CD4-positive, alpha-beta memory T cell (primary cell): Measurements from ENCODE around the gene FGFRL1. TPM values are rescaled to one million over a fixed set of nuclear protein-coding genes. Genes with fewer than 3 reads are reported as not detected.
"Not testable (repeated sequence)": the region's sequence is repeated elsewhere in the genome, so short reads cannot be mapped to it uniquely, and the experiment has no call there.

Experiments used
- CTCF ChIA-PET: fragments of 350-600 bp; sonication (Branson Sonifier 250); formaldehyde crosslinking; loops from one replicate; lab custom pipeline; 2021; ENCODE audit warnings: inconsistent platforms; ENCODE audit not compliant: partially characterized antibody; lab: Charles Lee
- POLR2A ChIA-PET: fragments of 350-600 bp; sonication (Branson Sonifier 250); formaldehyde crosslinking; loops from one replicate; lab custom pipeline; 2021; ENCODE audit not compliant: partially characterized antibody; lab: Charles Lee
- DNase-seq, 5 donors: peaks; one replicate each; pipeline versions ENCODE4 v3.0.0 to v3.0.0-alpha.2; 2020 to 2022; ENCODE audit warnings: mixed read lengths in 1 of 5
- H3K27ac ChIP-seq: one replicate; pipeline ENCODE4 v1.7.0; 2013; ENCODE audit warnings: low read depth, low read length
- H3K27me3 ChIP-seq: 2 replicates; pipeline ENCODE4 v1.7.0; 2013; ENCODE audit warnings: mild to moderate bottlenecking, low read length, moderate library complexity; ENCODE audit not compliant: insufficient read depth
- H3K36me3 ChIP-seq: 2 replicates; pipeline ENCODE4 v1.7.0; 2013; ENCODE audit warnings: mild to moderate bottlenecking, low read length, moderate library complexity; ENCODE audit not compliant: insufficient read depth
- H3K4me1 ChIP-seq: 2 replicates; pipeline ENCODE4 v1.7.0; 2013; ENCODE audit warnings: mild to moderate bottlenecking, low read length, moderate library complexity; ENCODE audit not compliant: insufficient read depth
- H3K4me3 ChIP-seq, 2 donors: one replicate each; pipeline ENCODE4 v1.7.0; 2013; ENCODE audit warnings: low read length in 2 of 2, mild to moderate bottlenecking in 1 of 2
- H3K9me3 ChIP-seq, 2 donors: one replicate each; pipeline ENCODE4 v1.7.0; 2013; ENCODE audit warnings: low read length in 2 of 2, control low read depth in 1 of 2; ENCODE audit not compliant: control insufficient read depth in 1 of 2
- H3K27ac Mint-ChIP-seq, 7 donors: one replicate each; pipeline ENCODE4 v1.8.0; 2020 to 2021; ENCODE audit warnings: mixed read lengths in 7 of 7, mild to moderate bottlenecking in 6 of 7, inconsistent platforms in 3 of 7, moderate library complexity in 3 of 7
- H3K27me3 Mint-ChIP-seq, 2 donors: one replicate each; pipeline ENCODE4 v1.8.0; 2020 to 2021; ENCODE audit warnings: mixed read lengths in 2 of 2
- H3K36me3 Mint-ChIP-seq, 2 donors: one replicate each; pipeline ENCODE4 v1.8.0; 2020 to 2021; ENCODE audit warnings: mixed read lengths in 2 of 2, inconsistent platforms in 1 of 2, mild to moderate bottlenecking in 1 of 2
- H3K4me1 Mint-ChIP-seq, 4 donors: one replicate each; pipeline ENCODE4 v1.8.0; 2020 to 2021; ENCODE audit warnings: mixed read lengths in 4 of 4, mild to moderate bottlenecking in 1 of 4
- H3K4me3 Mint-ChIP-seq, 8 donors: one replicate each; pipeline ENCODE4 v1.8.0; 2020 to 2021; ENCODE audit warnings: mixed read lengths in 8 of 8, mild to moderate bottlenecking in 7 of 8, moderate library complexity in 6 of 8, inconsistent platforms in 3 of 8
- H3K9me3 Mint-ChIP-seq, 8 donors: one replicate each; pipeline ENCODE4 v1.8.0; 2020 to 2021; ENCODE audit warnings: mixed read lengths in 8 of 8, mild to moderate bottlenecking in 5 of 8, inconsistent platforms in 3 of 8, moderate library complexity in 1 of 8
- intact Hi-C: fragments of 100-400 bp; cut with micrococcal nuclease; formaldehyde crosslinking; loops from one replicate; pipeline ENCODE4 v1.15.1; 2023
- polyA plus RNA-seq, 2 donors: library from polyadenylated mRNA; unstranded; fragments of 300-500 nt; fragmentation: Illumina TruSeq; gene quantifications; one replicate each; pipeline ENCODE4 v1.2.3, GENCODE V29; 2021
- total RNA-seq, 2 experiments: library from RNA; stranded (reverse); gene quantifications; one replicate each; pipeline ENCODE4 v1.2.3, GENCODE V29; 2021

FGFRL1 gene
- total and polyA plus RNA-seq, 4 experiments from 2014 or later = 0.64 to 22.4 (median 12.3) TPM

DNA sequence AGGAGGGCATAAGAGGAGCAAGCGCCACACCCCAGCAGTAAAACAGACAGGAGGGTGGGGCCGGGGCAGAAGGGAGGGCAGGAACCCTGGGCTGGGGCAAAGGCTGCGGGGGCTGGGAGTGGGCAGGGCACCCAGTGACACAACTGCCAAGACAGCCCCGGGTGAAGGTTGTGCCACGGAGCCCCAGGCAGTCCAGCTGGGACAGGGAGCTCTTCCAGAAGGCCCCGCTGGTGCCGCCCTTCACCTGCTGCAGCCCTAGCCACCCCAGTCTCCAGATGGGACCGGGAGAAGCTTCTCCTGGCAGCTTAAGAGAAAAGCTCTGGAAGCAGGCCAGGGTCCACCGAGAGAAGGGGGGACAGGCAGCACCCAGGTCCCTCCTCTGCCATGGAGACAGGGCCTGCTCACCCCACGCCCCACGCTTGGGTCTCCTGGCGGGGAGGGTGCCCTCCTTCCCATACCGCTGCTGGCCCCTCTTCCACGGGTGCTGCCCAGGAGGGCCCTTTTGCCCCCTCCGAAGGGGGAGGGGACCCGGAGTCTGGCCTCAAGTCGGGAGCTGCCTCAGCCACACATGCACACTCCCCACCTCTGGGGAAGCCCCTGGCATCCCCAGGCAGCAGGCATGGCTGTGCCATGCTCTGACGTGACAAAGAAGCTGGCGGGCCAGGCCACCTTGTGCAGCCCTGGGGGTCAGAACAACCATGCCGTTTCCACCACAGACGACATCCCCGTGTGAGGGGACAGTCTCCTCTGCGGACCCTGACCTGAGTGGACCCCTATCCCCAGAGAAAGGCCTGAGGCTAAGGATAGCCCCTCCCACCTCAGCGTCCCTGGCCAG is 39.5 kb upstream of the FGFRL1 start:
- no peak overlapping the region for H3K27ac ChIP-seq
- Mint-ChIP-seq H3K9me3 (no peaks in the 10 kb centered on the region), H3K4me1 (peaks cover 0 to 13% (median 3%) of the 10 kb centered on the region in 4 donors), H3K27ac (peak overlapping the region in 1 of 7 donors; percentile 42), H3K4me3 (peak overlapping the region in 5 of 8 donors; percentile 41 to 68 (median 43)), H3K27me3 (no peaks in the 10 kb centered on the region), H3K36me3 (no peaks in the 10 kb centered on the region)
- DNase-seq = no peak
- no peaks in the 10 kb centered on the region for H3K9me3 ChIP-seq
- no peaks in the 10 kb centered on the region for H3K27me3 ChIP-seq
- H3K4me1 ChIP-seq = peaks cover 24% of the 10 kb centered on the region
- CTCF ChIA-PET = interaction anchor here (1.0 kb wide), 1 partner anchor 230 kb away, joined by 3 read pairs; no protein-coding TSS in a partner anchor
- H3K36me3 ChIP-seq = peaks cover 2% of the 10 kb centered on the region
- H3K4me3 ChIP-seq = peak overlapping the region in 1 of 2 donors; percentile 57
- POLR2A ChIA-PET = interaction anchor here (1.5 to 2.8 kb wide), 3 partner anchors 15 to 39 kb away, joined by 8 to 11 read pairs (median 10); partner anchors contain the start of genes GAK, IDUA and TMEM175
- intact Hi-C loops = no loop called here

DNA sequence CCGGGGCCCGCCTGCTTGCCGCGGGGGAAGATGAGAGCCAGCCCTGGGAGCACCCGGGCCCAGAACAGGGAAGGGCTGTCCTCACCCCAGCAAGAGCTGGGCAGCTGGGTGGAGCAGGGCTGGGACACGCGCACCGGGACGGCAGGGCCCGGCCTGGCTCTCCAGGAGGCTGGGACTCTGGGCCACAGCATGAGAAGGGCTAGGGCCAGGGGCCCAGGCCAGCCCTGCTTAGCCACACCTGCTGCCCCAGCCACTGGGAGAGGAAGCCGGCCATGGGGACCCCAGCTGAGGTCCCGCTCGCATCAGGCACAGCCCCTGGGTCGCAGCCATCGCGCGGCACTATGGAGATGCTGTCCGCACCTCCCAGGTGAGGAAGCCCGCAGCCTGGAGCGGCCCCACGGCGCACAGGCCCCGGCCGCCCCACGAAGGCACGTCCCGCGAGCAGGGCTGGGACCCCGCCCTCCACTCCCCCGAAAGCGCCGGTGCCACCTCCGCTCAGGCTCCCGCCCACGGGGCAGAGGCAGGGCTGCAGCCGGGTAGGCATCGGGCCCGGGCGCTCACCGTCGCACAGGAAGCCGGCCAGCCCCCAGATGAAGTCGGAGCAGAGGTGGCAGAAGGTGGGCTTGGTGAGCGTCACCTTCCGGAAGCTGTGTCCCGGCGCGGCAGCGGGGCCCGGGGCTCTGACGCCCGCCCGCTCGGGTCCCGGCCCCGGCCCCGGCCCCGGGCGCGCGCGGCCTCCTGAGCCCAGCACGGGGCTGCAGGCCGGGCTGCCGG is 38.6 kb upstream of the FGFRL1 start:
- H3K27me3 Mint-ChIP-seq = no peaks in the 10 kb centered on the region
- H3K4me1 Mint-ChIP-seq = peaks cover 0 to 13% (median 3%) of the 10 kb centered on the region in 4 donors
- Histone ChIP-seq H3K4me1 (peaks cover 24% of the 10 kb centered on the region), H3K27me3 (no peaks in the 10 kb centered on the region), H3K36me3 (peaks cover 2% of the 10 kb centered on the region), H3K9me3 (no peaks in the 10 kb centered on the region), H3K27ac (peak overlapping the region; percentile 51), H3K4me3 (peak overlapping the region; percentile 36 to 57)
- ChIA-PET CTCF (interaction anchor here (1.0 kb wide), 1 partner anchor 231 kb away, joined by 3 read pairs; no protein-coding TSS in a partner anchor), POLR2A (interaction anchor here (1.5 to 2.8 kb wide), 3 partner anchors 14 to 40 kb away, joined by 8 to 11 read pairs (median 10); partner anchors contain the start of genes GAK, IDUA and TMEM175)
- intact Hi-C loops = loop anchor here (1.0 kb wide), 5 partner anchors 13 to 299 kb away; partner anchors contain the start of genes ATP5ME, GAK, MYL5 and TMEM175
- no peak overlapping the region for H3K27ac Mint-ChIP-seq
- H3K9me3 Mint-ChIP-seq = no peaks in the 10 kb centered on the region
- peak; percentile 59 to 72 (median 62) for DNase-seq
- H3K36me3 Mint-ChIP-seq = no peaks in the 10 kb centered on the region
- H3K4me3 Mint-ChIP-seq = peak overlapping the region; percentile 34 to 68 (median 50)

DNA sequence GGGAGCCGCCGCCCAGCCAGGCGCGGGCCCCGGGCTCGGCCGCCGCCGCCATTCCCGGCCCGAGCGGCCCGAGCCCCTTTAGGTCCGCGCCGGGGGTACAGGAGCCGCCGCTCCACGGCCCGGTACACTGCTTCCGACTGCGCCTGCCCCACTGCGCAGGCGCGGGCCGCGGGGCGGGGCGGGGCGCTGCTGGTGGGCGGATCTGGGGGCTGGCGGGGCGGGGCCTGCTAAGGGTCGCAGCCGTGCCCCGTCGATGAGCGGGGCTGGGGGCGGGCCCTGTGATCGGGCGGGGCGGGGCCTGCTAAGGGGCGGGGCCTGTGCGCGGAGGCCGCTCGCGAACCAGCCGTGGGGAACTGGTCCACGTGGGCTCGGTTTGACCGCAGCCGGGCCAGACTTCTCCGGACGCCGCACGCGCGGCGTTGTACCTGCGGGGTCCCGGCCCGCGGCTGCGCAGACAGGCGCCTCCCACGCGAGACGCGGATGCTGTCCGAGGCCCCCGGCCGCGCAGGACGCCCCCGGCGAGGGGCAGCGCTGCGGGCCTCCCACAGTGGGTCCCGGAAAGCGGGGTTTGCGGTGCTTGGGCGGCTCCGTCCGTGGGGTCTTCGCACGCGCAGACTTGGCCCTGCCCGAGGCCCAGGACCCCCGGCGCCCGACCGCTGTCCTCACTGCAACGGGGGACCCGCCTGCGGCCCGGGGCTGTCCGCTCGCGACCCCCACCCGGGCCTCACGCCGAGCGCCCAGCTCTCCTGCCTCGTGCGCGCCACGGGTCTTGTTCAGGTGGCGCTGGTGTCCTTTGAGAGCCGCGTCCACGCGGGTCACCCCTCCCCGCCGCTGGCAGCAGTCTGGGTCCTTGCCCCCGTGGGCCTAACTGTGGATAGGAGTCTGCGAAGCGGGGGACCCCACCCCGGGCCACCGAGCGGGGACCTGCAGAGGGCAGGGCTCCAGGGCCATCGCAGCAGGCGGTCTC is 37.7 kb upstream of the FGFRL1 start, which contains the start of gene DGKQ:
DGKQ (minus strand) TSS at position 139 of the 967 bp plus-strand sequence; CDS start at position 52, 87 bp downstream.
- Histone ChIP-seq H3K4me3 (peak within 1 kb of the TSS; percentile 36 to 57), H3K36me3 (peaks cover 2% of the 10 kb centered on the region), H3K4me1 (peaks cover 24% of the 10 kb centered on the region), H3K27ac (peak within 1 kb of the TSS; percentile 51), H3K9me3 (no peaks in the 10 kb centered on the region), H3K27me3 (no peaks in the 10 kb centered on the region)
- intact Hi-C loops = loop anchor here (1.0 kb wide), 5 partner anchors 13 to 299 kb away; partner anchors contain the start of genes ATP5ME, GAK, MYL5 and TMEM175
- Mint-ChIP-seq H3K27me3 (no peaks in the 10 kb centered on the region), H3K4me1 (peaks cover 0 to 13% (median 3%) of the 10 kb centered on the region in 4 donors), H3K36me3 (no peaks in the 10 kb centered on the region), H3K27ac (peak within 1 kb of the TSS in 1 of 7 donors; percentile 60), H3K4me3 (peak within 1 kb of the TSS; percentile 34 to 76 (median 52)), H3K9me3 (no peaks in the 10 kb centered on the region)
- ChIA-PET CTCF (interaction anchor here (1.0 to 1.9 kb wide), 2 partner anchors 13 to 232 kb away, joined by 3 to 4 read pairs; partner anchors contain the start of gene IDUA), POLR2A (interaction anchor here (1.5 to 2.8 kb wide), 3 partner anchors 13 to 41 kb away, joined by 8 to 11 read pairs (median 10); partner anchors contain the start of genes GAK, IDUA and TMEM175)
- peak; percentile 78 to 88 (median 83) for DNase-seq

DNA sequence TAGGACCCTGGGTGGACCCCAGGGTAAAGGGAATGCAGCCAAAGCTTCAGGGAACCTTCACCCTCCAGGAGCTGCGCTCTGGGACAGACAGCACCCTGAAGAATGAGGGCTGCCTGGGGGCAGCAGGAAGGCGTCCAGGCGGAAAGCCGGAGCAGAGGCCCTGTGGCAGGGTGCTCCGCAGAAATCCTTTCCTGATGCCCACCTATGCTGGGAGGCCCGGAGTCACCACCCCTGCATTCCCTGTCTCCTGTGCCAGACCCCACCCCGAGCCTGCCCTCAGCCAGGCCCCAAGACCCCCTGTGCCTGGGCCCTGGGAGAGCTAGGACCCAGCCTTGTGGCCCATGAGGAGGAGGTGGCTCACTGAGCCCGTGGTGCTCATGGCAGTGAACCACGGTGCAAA is 36.8 kb upstream of the FGFRL1 start:
- no peaks in the 10 kb centered on the region for H3K9me3 ChIP-seq
- no peaks in the 10 kb centered on the region for H3K27me3 ChIP-seq
- H3K27ac ChIP-seq = no peak overlapping the region
- intact Hi-C loops = no loop called here
- ChIA-PET CTCF (interaction anchor here (1.9 kb wide), 1 partner anchor 12 kb away, joined by 4 read pairs; the partner anchor contains the start of gene IDUA), POLR2A (no interaction called here)
- H3K4me3 ChIP-seq = no peak overlapping the region
- H3K27ac Mint-ChIP-seq = peak overlapping the region in 1 of 7 donors; percentile 41
- H3K36me3 Mint-ChIP-seq = no peaks in the 10 kb centered on the region
- no peaks in the 10 kb centered on the region for H3K9me3 Mint-ChIP-seq
- H3K36me3 ChIP-seq = peaks cover 2% of the 10 kb centered on the region
- H3K27me3 Mint-ChIP-seq = no peaks in the 10 kb centered on the region
- H3K4me1 Mint-ChIP-seq = peaks cover 0 to 13% (median 3%) of the 10 kb centered on the region in 4 donors
- peaks cover 24% of the 10 kb centered on the region for H3K4me1 ChIP-seq
- no peak for DNase-seq
- peak overlapping the region in 1 of 8 donors; percentile 29 for H3K4me3 Mint-ChIP-seq

DNA sequence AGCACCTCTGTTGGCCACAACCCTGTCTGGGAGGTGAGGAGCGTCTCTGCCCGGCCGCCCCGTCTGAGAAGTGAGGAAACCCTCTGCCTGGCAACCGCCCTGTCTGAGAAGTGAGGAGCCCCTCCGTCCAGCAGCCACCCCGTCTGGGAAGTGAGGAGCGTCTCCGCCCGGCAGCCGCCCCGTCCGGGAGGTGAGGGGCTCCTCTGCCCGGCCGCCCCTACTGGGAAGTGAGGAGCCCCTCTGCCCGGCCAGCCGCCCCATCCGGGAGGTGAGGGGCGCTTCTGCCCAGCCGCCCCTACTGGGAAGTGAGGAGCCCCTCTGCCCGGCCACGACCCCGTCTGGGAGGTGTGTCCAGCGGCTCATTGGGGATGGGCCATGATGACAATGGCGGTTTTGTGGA is 35.4 kb upstream of the FGFRL1 start:
- H3K4me3 ChIP-seq, H3K36me3 Mint-ChIP-seq, H3K27ac ChIP-seq, CTCF ChIA-PET, H3K27me3 ChIP-seq, intact Hi-C loops, POLR2A ChIA-PET, H3K27ac Mint-ChIP-seq, H3K9me3 Mint-ChIP-seq, DNase-seq, H3K9me3 ChIP-seq, H3K4me1 Mint-ChIP-seq, H3K4me3 Mint-ChIP-seq, H3K27me3 Mint-ChIP-seq, H3K36me3 ChIP-seq: not testable (repeated sequence)
- peaks cover 17% of the 10 kb centered on the region for H3K4me1 ChIP-seq

DNA sequence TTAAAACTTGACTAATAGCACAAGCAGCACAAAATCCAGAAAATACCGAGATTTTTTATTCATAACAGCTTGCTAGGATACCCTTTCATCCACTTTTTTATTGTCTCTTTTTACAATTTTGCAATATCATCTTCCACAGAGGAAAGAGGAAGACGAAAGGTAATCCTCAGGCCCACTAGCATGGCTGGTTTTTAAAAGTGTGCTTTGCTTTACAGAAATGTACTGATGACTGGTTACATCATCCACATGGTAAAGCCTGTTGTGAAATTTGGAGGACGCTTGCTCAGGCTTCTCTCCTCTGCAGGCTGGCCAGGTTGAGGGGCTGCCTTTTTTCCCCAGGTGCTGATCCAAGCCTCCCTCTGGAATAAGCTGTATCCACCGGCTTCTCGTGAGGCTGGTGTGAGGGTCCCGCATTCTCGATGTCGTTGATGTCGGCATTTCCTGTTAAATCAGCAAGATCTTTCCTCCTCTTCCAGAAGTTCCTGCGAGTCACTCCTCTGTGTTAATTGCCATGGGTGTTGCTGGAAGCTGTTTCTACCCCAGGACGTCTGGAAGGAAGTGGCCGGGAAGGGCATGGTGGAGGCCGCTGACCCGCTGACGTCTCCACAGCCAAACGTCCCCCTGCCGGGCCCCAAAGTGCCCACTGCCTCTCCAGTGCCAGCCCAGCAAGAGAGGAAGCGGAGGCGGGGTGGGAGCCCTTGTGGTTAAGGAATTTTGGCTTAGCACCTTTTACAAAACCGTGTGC is 32.3 kb upstream of the FGFRL1 start:
- Histone ChIP-seq H3K27me3 (no peaks in the 10 kb centered on the region), H3K36me3 (no peaks in the 10 kb centered on the region), H3K27ac (no peak overlapping the region), H3K9me3 (no peaks in the 10 kb centered on the region), H3K4me3 (no peak overlapping the region), H3K4me1 (no peaks in the 10 kb centered on the region)
- H3K4me1 Mint-ChIP-seq = peaks cover 0 to 1% (median 0%) of the 10 kb centered on the region in 4 donors
- no peak overlapping the region for H3K4me3 Mint-ChIP-seq
- ChIA-PET CTCF (no interaction called here), POLR2A (no interaction called here)
- no peak overlapping the region for H3K27ac Mint-ChIP-seq
- no peak for DNase-seq
- H3K36me3 Mint-ChIP-seq = no peaks in the 10 kb centered on the region
- no peaks in the 10 kb centered on the region for H3K27me3 Mint-ChIP-seq
- no peaks in the 10 kb centered on the region for H3K9me3 Mint-ChIP-seq
- intact Hi-C loops = no loop called here
